Activated CD4-positive, alpha-beta T cell treated with anti-CD3 and anti-CD28 coated beads, Interleukin-2, amount 50 U/mL, for 1 hour (primary cell): Measurements from ENCODE around the gene PYGB.

Source experiments
- DNase-seq: peaks from one replicate; pipeline ENCODE4 v3.0.0-alpha.2; 2020

Gene PYGB

GRCh38 chr20:25216199-25216945 lies 31.5 kb upstream of the PYGB start:
- no peak for DNase-seq

- no peak for DNase-seq
These were observed 30.4 kb upstream of the PYGB start for GRCh38 chr20:25217161-25218108.

DNA sequence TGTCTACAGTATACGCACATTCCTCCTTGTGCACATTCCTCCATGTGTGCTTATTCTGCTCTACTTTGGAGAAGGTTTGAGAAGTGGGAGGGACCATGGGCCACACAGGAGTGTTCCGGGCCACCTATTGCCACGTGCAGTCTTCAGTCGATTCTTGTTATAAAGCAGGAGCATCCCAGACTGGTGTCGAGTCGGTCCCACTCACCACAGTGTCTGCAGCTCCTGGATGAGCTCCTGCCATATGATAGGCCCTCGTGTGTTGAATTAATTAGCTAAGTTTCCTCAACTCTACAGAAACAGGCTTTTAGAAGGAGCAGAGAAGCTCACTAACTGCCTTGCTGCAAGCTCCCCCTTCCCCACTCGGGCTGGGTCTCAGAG lies 29.8 kb upstream of the PYGB start:
- DNase-seq, result no peak

DNA sequence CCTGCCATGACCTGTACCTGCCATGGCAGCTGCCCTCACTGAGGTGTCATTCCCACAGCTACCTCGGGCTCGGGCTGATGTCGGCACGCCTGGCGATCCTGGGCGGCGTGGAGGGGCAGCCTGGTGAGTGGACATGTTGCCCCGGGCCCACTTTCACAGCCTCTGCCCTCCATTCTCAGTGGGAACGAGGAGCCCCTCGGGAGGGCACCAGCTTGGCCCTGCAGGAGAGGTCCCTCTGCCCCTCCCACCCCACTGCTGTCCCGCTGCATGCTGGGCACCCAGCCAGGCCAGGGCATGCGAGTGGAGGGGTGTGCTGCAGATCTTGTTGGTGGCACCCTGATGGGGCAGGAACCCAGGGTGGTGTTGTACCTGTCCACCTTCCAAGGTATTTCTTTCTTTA lies 29.4 kb upstream of the PYGB start:
- DNase-seq, result no peak

DNA sequence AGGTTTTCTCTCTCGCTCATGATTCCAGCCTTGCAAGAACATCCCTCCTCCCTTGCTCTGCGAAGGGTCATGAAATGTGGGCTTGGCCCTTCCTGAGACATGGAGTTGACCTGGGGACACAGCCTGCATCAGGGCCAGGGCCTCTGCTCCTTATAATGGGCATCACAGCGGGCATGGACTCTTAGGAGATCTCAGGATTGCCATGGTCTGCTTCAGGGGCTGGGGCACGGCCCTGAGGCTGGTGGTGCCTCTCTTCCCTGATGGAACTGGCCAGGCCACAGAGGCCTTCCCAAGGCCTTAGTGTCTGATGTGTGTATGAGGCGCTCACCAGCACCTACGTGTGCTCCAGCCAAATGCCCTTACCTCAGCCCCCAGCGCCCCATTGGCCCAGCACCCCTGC lies 28.5 kb upstream of the PYGB start:
- DNase-seq, result no peak

- DNase-seq, result peak; percentile 14
These were observed 27.7 kb upstream of the PYGB start for GRCh38 chr20:25220021-25220730.

GRCh38 chr20:25220810-25221591 lies 26.9 kb upstream of the PYGB start:
- DNase-seq, result no peak

DNA sequence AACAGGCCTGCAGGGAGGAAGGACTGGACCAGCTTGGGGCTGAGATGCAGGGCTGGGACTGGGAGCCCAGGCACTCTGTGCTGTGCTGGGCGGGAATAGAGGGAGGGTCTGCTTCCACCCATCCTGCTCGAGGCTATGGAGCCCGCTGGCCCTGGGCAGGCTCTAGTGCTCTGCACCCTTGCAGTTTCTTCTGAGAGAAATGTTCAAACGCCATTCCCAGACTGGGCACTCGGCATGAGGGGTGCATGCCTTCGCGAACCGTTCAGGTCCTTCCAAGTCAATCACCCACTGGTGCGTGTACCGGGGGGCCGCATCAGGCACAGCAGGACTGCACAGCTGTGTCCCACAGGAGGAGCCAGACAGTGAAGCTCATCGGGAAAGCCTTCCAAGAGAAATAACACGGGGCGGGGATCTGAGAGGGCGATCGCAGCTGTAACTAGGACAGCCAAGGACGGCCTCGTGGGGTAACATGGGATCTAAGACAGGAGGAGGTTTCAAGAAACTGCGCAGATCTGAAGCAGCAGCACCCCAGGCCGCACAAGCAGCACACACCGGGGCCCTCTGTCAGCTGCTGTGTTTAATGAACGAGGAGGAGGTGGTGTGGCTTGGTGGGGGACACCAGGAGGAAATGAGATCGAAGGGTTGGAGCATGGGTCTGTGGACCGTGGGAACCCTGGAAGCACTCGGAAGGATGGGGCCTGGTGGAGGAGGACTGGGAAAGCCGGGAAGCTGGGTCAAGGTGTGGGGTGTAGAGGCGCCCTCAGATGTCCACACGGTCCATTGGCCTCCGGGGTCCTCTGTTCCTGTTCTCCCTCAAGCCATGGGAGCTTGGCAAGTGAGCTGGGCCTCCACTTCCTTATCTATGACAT lies 26.1 kb upstream of the PYGB start:
- no peak for DNase-seq

DNA sequence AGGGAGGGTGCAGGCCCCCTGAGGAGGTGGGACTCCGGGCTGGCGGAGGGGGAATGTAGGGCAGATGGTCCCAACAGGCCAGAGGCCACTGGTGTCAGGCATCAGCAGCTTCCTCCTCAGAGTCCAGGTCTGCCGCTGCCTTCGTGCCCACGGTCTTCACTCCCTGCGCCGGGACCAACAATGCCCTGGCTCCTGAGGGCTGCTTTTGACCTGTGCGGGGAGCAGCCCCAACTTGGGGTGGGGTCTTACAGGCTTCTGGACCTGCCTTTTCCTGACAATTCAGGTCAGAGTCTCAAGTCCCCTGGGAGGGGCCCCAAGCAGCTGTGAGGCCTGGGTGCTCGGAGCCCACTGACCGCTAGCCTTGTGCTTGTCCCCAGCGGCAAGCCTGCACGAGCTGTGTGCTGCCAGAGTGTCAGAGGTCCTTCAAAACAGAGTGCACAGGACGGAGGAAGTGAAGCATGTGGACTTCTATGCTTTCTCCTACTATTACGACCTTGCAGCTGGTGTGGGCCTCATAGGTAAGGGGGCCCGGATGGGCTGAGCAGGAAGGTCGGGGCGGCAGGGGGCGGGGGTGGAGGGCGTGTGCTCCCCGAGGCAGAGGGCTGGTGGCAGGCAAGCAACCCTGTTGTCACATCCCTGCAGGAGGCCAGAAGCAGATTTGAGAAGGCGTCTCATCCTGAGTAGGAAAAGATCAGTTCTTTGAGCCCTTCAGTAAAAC lies 25.3 kb upstream of the PYGB start:
- no peak for DNase-seq

DNA sequence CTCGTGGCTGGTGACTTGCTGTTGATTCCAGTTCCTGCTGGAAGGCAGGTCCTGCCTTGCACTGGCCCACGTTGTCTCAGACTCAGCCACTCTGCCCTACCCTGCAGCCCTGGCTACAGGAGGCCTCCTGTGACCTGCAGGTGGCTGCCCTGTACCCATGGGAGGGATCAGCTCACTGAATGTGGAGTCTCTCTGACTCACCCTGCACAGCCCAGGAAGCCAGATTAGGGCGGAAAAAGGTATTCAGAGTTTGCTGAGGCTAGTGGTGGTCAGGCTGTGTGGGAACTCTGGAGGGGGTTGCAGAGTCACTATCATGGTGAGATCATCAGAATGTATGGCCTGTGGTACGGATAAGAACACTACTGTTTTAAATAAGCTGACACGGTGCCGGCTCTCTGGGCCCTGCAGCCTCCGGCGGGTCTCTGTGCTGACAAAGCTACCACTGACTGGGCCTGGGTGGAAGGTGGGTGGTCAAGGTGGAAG lies 24.7 kb upstream of the PYGB start:
- DNase-seq, result no peak

- no peak for DNase-seq
These were observed 23.8 kb upstream of the PYGB start for GRCh38 chr20:25223765-25224720.

GRCh38 chr20:25224941-25225340 lies 22.9 kb upstream of the PYGB start:
- DNase-seq, result no peak

DNA sequence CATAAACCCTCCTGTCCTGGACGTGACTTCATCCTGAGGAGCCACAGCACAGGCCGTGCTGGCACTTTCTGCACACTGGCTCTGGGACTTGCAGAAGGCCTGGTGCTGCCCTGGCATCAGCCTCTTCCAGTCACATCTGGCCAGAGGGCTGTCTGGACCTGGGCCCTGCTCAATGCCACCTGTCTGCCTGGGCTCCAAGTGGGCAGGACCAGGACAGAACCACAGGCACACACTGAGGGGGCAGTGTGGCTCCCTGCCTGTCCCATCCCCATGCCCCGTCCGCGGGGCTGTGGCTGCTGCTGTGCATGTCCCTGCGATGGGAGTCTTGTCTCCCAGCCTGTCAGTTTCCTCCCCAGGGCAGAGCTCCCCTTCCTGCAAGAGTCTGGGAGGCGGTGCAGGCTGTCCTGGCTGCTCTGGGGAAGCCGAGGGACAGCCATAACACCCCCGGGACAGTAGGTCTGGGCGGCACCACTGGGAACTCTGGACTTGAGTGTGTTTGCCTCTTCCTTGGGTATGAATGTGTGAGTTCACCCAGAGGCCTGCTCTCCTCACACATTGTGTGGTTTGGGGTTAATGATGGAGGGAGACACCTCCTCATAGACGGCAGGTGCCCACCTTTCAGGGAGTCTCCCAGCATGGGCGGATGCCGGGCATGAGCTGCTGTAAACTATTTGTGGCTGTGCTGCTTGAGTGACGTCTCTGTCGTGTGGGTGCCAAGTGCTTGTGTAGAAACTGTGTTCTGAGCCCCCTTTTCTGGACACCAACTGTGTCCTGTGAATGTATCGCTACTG lies 22.0 kb upstream of the PYGB start:
- DNase-seq, result no peak

DNA sequence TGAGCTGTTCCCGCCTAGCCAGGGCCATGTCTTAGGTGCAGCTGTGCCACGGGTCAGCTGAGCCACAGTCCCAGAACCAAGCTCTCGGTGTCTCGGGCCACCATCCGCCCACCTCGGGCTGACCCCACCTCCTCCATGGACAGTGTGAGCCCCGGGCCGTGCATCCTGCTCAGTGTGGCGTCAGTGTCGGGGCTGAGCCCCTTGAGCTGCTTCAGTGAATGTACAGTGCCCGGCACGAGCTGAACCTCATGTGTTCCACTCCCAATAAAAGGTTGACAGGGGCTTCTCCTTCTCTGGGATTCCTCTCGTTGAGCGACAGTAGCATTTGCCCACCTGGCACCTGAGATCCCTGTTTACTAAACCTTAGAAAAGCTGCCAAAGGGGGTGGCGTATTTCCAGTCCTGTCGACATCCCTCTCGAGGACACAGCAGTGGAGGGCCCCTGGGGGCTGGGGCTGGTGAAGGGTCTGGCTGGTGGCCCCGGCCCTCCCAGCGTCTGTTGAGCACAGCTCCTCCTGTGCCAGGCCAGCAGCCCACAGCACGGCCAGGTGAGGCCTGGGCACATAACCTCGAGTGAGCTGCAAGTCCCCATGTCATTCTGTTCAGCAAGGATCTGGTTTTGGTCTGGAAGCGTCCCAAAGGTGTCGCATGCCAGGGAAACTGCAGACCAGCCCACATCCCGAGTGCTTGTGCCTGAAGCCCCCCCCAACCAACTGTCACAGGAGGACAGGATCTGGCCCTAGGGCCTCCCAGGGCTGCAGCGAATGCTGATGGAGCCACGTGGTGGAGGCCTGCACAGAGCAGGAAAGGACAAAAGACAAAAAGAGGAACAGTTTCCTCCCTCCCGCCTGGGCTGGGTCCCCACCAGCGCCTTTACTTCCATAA lies 21.2 kb upstream of the PYGB start:
- DNase-seq, result no peak

DNA sequence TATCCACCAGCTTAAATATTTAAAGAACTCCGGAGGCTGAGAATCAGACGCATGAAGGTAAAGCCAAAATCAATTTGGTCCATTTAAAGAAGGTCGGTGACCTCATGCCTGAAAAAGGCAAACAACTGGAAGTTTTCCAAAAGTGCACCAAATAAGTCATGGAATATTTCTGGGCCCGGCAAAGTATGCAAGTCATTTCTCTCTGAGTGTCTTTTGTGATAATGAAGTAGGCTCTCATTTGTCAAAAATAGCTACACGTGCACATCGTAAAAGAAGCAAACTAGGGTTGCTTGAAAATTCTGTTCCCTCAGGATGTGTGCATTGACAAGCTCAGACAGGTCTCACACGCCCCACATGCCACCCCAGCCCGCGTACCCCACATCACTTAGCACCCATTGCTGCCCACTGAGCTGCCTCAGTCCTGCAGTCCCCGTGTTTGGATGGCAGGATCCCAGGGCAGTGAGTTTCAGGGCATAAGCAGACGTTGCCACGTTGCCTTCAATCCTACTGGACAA lies 20.5 kb upstream of the PYGB start:
- DNase-seq, result no peak

DNA sequence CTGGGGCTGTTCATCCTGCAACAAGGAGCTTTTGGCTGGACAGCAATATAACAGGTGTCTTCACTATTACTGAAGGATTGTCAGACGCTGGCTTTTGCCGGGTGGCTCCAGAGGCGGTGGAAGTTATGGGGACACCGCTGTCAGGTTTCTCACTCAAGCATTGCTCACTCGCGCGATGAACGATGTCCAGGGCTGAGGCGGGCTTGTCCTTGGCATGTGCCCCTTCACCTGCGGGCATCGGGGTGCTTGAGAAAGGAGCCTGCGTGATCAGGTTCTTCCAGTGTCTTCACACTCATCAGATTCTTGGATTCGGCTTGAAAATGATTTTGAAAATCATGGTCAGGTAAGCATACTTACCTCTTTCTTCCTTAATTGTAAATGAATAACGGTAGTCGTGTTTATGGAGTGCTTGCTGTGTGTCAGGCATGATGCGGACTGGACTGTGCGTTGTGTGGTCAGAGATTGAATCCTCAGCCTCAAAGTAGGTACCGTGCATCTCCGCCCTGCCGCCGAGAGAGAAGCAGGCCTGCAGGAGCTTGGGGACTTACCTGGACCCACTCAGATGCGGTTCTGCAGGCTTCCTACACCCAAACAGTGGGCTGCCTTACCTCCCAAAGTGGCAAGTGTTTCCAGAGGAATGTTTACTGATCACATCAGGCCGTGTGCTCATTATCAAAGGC lies 18.3 kb upstream of the PYGB start:
- no peak for DNase-seq
